SK-N-SH treated with all-trans-retinoic acid at 6 μM for 48 hours (cell line): Measurements from ENCODE around the gene MMD.

ENCODE experiments used
- TSHZ2 ChIP-seq: fragments of 250-450 bp; sonication (Bioruptor Pico); IDR thresholded peaks from 2 replicates; pipeline ENCODE4 v1.5.0; 2020; ENCODE audit warnings: mild to moderate bottlenecking, moderate library complexity
- ZFP3 ChIP-seq: fragments of 250-450 bp; sonication (Bioruptor Pico); IDR thresholded peaks from 2 replicates; pipeline ENCODE4 v1.5.0; 2020; ENCODE audit warnings: mild to moderate bottlenecking, moderate library complexity
- ZFP30 ChIP-seq: fragments of 450-650 bp; formaldehyde crosslinking; IDR thresholded peaks from 2 replicates; pipeline ENCODE4 v1.5.0; 2022; ENCODE audit warnings: mild to moderate bottlenecking, moderate library complexity

GRCh38 chr17:55453839-55454557 lies 32.4 kb upstream of the MMD start:
- TF ChIP-seq ZFP3 (CRISPR knock-in tag) (no peak), ZFP30 (CRISPR knock-in tag) (no peak), TSHZ2 (no peak)
